ENCODE results near the gene WDR64.
"Not testable (repeated sequence)": the region's sequence is repeated elsewhere in the genome, so short reads cannot be mapped to it uniquely, and the experiment has no call there.

The WDR64 gene

GRCh38 chr1:241799416-241799815 lies 147.3 kb downstream of the WDR64 start:
- Histone ChIP-seq H3K27ac (ENCODE audit: low read depth, low read length) (no peak overlapping the region), H3K36me3 (ENCODE audit: insufficient read depth, low read length) (no peaks in the 10 kb centered on the region), H3K79me2 (ENCODE audit: control insufficient read depth, insufficient read depth, low read length, unreplicated experiment) (no peaks in the 10 kb centered on the region), H3K4me1 (ENCODE audit: control insufficient read depth, insufficient read depth, low read length, unreplicated experiment) (no peaks in the 10 kb centered on the region), H2AFZ (ENCODE audit: low read length, unreplicated experiment) (no peak overlapping the region), H3K4me3 (ENCODE audit: low read depth, low read length) (no peak overlapping the region), H3K27me3 (ENCODE audit: insufficient read depth, low read length) (no peaks in the 10 kb centered on the region)

- H3K27me3 ChIP-seq (ENCODE audit: insufficient read depth, low read length) = no peaks in the 10 kb centered on the region
Measured at GRCh38 chr1:241800640-241801039, 148.6 kb downstream of the WDR64 start.

GRCh38 chr1:241802863-241803262 lies 150.8 kb downstream of the WDR64 start:
- Histone ChIP-seq H3K27me3 (ENCODE audit: insufficient read depth, low read length) (no peaks in the 10 kb centered on the region), H3K79me2 (ENCODE audit: control insufficient read depth, insufficient read depth, low read length, unreplicated experiment) (no peaks in the 10 kb centered on the region), H3K36me3 (ENCODE audit: insufficient read depth, low read length) (no peaks in the 10 kb centered on the region), H2AFZ (ENCODE audit: low read length, unreplicated experiment) (no peak overlapping the region), H3K27ac (ENCODE audit: low read depth, low read length) (no peak overlapping the region), H3K4me1 (ENCODE audit: control insufficient read depth, insufficient read depth, low read length, unreplicated experiment) (peaks cover 3% of the 10 kb centered on the region), H3K4me3 (ENCODE audit: low read depth, low read length) (no peak overlapping the region)

More at GRCh38 chr1:241800640-241801039, 148.6 kb downstream of the WDR64 start:
- Histone ChIP-seq H3K27ac (ENCODE audit: low read depth, low read length) (no peak overlapping the region), H3K79me2 (ENCODE audit: control insufficient read depth, insufficient read depth, low read length, unreplicated experiment) (no peaks in the 10 kb centered on the region), H3K4me3 (ENCODE audit: low read depth, low read length) (no peak overlapping the region), H3K36me3 (ENCODE audit: insufficient read depth, low read length) (no peaks in the 10 kb centered on the region), H3K4me1 (ENCODE audit: control insufficient read depth, insufficient read depth, low read length, unreplicated experiment) (no peaks in the 10 kb centered on the region), H2AFZ (ENCODE audit: low read length, unreplicated experiment) (no peak overlapping the region)

GRCh38 chr1:241804706-241805105 lies 152.6 kb downstream of the WDR64 start:
- H3K27me3 ChIP-seq (ENCODE audit: insufficient read depth, low read length); H3K36me3 ChIP-seq (ENCODE audit: insufficient read depth, low read length); H3K79me2 ChIP-seq (ENCODE audit: control insufficient read depth, insufficient read depth, low read length, unreplicated experiment); H3K27ac ChIP-seq (ENCODE audit: low read depth, low read length); H2AFZ ChIP-seq (ENCODE audit: low read length, unreplicated experiment); H3K4me3 ChIP-seq (ENCODE audit: low read depth, low read length); H3K4me1 ChIP-seq (ENCODE audit: control insufficient read depth, insufficient read depth, low read length, unreplicated experiment): not testable (repeated sequence)

- H3K79me2 ChIP-seq (ENCODE audit: control insufficient read depth, insufficient read depth, low read length, unreplicated experiment) = no peaks in the 10 kb centered on the region
- no peak overlapping the region for H2AFZ ChIP-seq (ENCODE audit: low read length, unreplicated experiment)
- H3K27me3 ChIP-seq (ENCODE audit: insufficient read depth, low read length) = no peaks in the 10 kb centered on the region
- no peak overlapping the region for H3K4me3 ChIP-seq (ENCODE audit: low read depth, low read length)
- no peaks in the 10 kb centered on the region for H3K36me3 ChIP-seq (ENCODE audit: insufficient read depth, low read length)
- H3K27ac ChIP-seq (ENCODE audit: low read depth, low read length) = no peak overlapping the region
- peaks cover 3% of the 10 kb centered on the region for H3K4me1 ChIP-seq (ENCODE audit: control insufficient read depth, insufficient read depth, low read length, unreplicated experiment)
Measured at GRCh38 chr1:241808265-241808664, 156.2 kb downstream of the WDR64 start.

GRCh38 chr1:241810769-241811405 lies 158.8 kb downstream of the WDR64 start:
- no peak overlapping the region for H2AFZ ChIP-seq (ENCODE audit: low read length, unreplicated experiment)
- no peak overlapping the region for H3K27ac ChIP-seq (ENCODE audit: low read depth, low read length)
- no peaks in the 10 kb centered on the region for H3K27me3 ChIP-seq (ENCODE audit: insufficient read depth, low read length)
- H3K36me3 ChIP-seq (ENCODE audit: insufficient read depth, low read length) = no peaks in the 10 kb centered on the region
- H3K4me3 ChIP-seq (ENCODE audit: low read depth, low read length) = no peak overlapping the region
- H3K79me2 ChIP-seq (ENCODE audit: control insufficient read depth, insufficient read depth, low read length, unreplicated experiment) = no peaks in the 10 kb centered on the region
- H3K4me1 ChIP-seq (ENCODE audit: control insufficient read depth, insufficient read depth, low read length, unreplicated experiment) = peaks cover 3% of the 10 kb centered on the region

- no peak overlapping the region for H3K27ac ChIP-seq (ENCODE audit: low read depth, low read length)
- H3K79me2 ChIP-seq (ENCODE audit: control insufficient read depth, insufficient read depth, low read length, unreplicated experiment) = no peaks in the 10 kb centered on the region
- no peaks in the 10 kb centered on the region for H3K36me3 ChIP-seq (ENCODE audit: insufficient read depth, low read length)
- H3K27me3 ChIP-seq (ENCODE audit: insufficient read depth, low read length) = no peaks in the 10 kb centered on the region
- peaks cover 13% of the 10 kb centered on the region for H3K4me1 ChIP-seq (ENCODE audit: control insufficient read depth, insufficient read depth, low read length, unreplicated experiment)
- H2AFZ ChIP-seq (ENCODE audit: low read length, unreplicated experiment) = no peak overlapping the region
- H3K4me3 ChIP-seq (ENCODE audit: low read depth, low read length) = no peak overlapping the region
Measured at GRCh38 chr1:241813768-241814320, 161.8 kb downstream of the WDR64 start.

- Histone ChIP-seq H3K36me3 (ENCODE audit: insufficient read depth, low read length) (no peaks in the 10 kb centered on the region), H3K4me1 (ENCODE audit: control insufficient read depth, insufficient read depth, low read length, unreplicated experiment) (peaks cover 13% of the 10 kb centered on the region), H3K27ac (ENCODE audit: low read depth, low read length) (no peak overlapping the region), H3K79me2 (ENCODE audit: control insufficient read depth, insufficient read depth, low read length, unreplicated experiment) (no peaks in the 10 kb centered on the region), H3K27me3 (ENCODE audit: insufficient read depth, low read length) (no peaks in the 10 kb centered on the region), H3K4me3 (ENCODE audit: low read depth, low read length) (no peak overlapping the region), H2AFZ (ENCODE audit: low read length, unreplicated experiment) (no peak overlapping the region)
Measured at GRCh38 chr1:241816008-241816407, 163.9 kb downstream of the WDR64 start.

GRCh38 chr1:241817331-241817792 lies 165.3 kb downstream of the WDR64 start:
- Histone ChIP-seq H3K36me3 (ENCODE audit: insufficient read depth, low read length) (no peaks in the 10 kb centered on the region), H2AFZ (ENCODE audit: low read length, unreplicated experiment) (peak overlapping the region; percentile 65), H3K4me3 (ENCODE audit: low read depth, low read length) (peak overlapping the region; percentile 51; the same call in 1 of the 2 replicates), H3K79me2 (ENCODE audit: control insufficient read depth, insufficient read depth, low read length, unreplicated experiment) (no peaks in the 10 kb centered on the region), H3K27ac (ENCODE audit: low read depth, low read length) (peak overlapping the region; percentile 68), H3K4me1 (ENCODE audit: control insufficient read depth, insufficient read depth, low read length, unreplicated experiment) (peaks cover 13% of the 10 kb centered on the region), H3K27me3 (ENCODE audit: insufficient read depth, low read length) (no peaks in the 10 kb centered on the region)

GRCh38 chr1:241817956-241818612 lies 166.0 kb downstream of the WDR64 start:
- Histone ChIP-seq H3K79me2 (ENCODE audit: control insufficient read depth, insufficient read depth, low read length, unreplicated experiment) (no peaks in the 10 kb centered on the region), H2AFZ (ENCODE audit: low read length, unreplicated experiment) (no peak overlapping the region), H3K4me1 (ENCODE audit: control insufficient read depth, insufficient read depth, low read length, unreplicated experiment) (peaks cover 13% of the 10 kb centered on the region), H3K36me3 (ENCODE audit: insufficient read depth, low read length) (no peaks in the 10 kb centered on the region), H3K4me3 (ENCODE audit: low read depth, low read length) (no peak overlapping the region), H3K27ac (ENCODE audit: low read depth, low read length) (peak overlapping the region; percentile 68), H3K27me3 (ENCODE audit: insufficient read depth, low read length) (no peaks in the 10 kb centered on the region)
